ENCODE measurements around the gene RPS6KC1.
"Not testable (repeated sequence)": the region's sequence is repeated elsewhere in the genome, so short reads cannot be mapped to it uniquely, and the experiment has no call there.

Gene RPS6KC1

DNA sequence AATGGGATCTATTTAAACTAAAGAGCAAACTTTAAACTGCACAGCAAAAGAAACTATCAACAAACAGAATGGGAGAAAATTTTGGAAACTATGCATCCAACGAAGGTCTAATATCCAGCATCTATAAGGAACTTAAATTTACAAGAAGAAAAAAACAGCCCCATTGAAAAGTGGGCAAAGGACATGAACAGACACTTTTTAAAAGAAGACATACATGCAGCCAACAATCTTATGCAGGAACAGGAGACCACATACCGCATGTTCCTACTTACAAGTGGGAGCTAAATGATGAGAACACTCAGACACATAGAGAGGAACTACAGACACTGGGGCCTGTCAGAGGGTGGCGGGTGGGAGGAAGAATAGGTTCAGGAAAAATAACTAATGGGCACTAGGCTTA, 149.6 kb downstream of the RPS6KC1 start:
- H3K4me1 ChIP-seq (ENCODE audit: insufficient read depth, low read length, severe bottlenecking) = no peaks in the 10 kb centered on the region
- no peaks in the 10 kb centered on the region for H3F3A ChIP-seq (ENCODE audit: insufficient read depth, low read length)
- H3K79me2 ChIP-seq (ENCODE audit: insufficient read depth, low read length) = no peaks in the 10 kb centered on the region
- no peak overlapping the region for H3K4me2 ChIP-seq (ENCODE audit: low read length)
- H3K27ac ChIP-seq (ENCODE audit: low read depth, low read length, poor library complexity, severe bottlenecking) = no peak overlapping the region
- H3K27me3 ChIP-seq (ENCODE audit: insufficient read depth, low read length) = no peaks in the 10 kb centered on the region
- no peak overlapping the region for H2AFZ ChIP-seq (ENCODE audit: low read length)
- no peaks in the 10 kb centered on the region for H3K9me2 ChIP-seq (ENCODE audit: low read depth, low read length)
- H3K9ac ChIP-seq (ENCODE audit: low read length) = no peak overlapping the region
- H3K9me3 ChIP-seq (ENCODE audit: low read length) = no peaks in the 10 kb centered on the region
- H3K36me3 ChIP-seq (ENCODE audit: insufficient read depth, low read length) = 0 out of 2 replicates have a peak, but pooled peaks cover 6% of the 10 kb centered on the region
- no peaks in the 10 kb centered on the region for H4K20me1 ChIP-seq (ENCODE audit: insufficient read depth, low read length)
- TF ChIP-seq, protein P1, sequence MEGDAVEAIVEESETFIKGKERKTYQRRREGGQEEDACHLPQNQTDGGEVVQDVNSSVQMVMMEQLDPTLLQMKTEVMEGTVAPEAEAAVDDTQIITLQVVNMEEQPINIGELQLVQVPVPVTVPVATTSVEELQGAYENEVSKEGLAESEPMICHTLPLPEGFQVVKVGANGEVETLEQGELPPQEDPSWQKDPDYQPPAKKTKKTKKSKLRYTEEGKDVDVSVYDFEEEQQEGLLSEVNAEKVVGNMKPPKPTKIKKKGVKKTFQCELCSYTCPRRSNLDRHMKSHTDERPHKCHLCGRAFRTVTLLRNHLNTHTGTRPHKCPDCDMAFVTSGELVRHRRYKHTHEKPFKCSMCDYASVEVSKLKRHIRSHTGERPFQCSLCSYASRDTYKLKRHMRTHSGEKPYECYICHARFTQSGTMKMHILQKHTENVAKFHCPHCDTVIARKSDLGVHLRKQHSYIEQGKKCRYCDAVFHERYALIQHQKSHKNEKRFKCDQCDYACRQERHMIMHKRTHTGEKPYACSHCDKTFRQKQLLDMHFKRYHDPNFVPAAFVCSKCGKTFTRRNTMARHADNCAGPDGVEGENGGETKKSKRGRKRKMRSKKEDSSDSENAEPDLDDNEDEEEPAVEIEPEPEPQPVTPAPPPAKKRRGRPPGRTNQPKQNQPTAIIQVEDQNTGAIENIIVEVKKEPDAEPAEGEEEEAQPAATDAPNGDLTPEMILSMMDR (IDR thresholded peaks at IDR 0.05; ENCODE audit: low read length) = no peak
- no peak for TF ChIP-seq EZH2 (IDR thresholded peaks at IDR 0.05; ENCODE audit: borderline replicate concordance, low read length)
- no peak overlapping the region for H3K4me3 ChIP-seq (ENCODE audit: low read depth, low read length, poor library complexity, severe bottlenecking)

- TF ChIP-seq, protein P1 (IDR thresholded peaks at IDR 0.05; ENCODE audit: low read length) = no peak
- no peak for TF ChIP-seq EZH2 (IDR thresholded peaks at IDR 0.05; ENCODE audit: borderline replicate concordance, low read length)
- H2AFZ ChIP-seq (ENCODE audit: low read length) = no peak overlapping the region
- no peaks in the 10 kb centered on the region for H4K20me1 ChIP-seq (ENCODE audit: insufficient read depth, low read length)
- no peak overlapping the region for H3K4me3 ChIP-seq (ENCODE audit: low read depth, low read length, poor library complexity, severe bottlenecking)
- 0 out of 2 replicates have a peak, but pooled peaks cover 6% of the 10 kb centered on the region for H3K36me3 ChIP-seq (ENCODE audit: insufficient read depth, low read length)
- H3F3A ChIP-seq (ENCODE audit: insufficient read depth, low read length) = no peaks in the 10 kb centered on the region
- no peaks in the 10 kb centered on the region for H3K4me1 ChIP-seq (ENCODE audit: insufficient read depth, low read length, severe bottlenecking)
- H3K9me3 ChIP-seq (ENCODE audit: low read length) = no peaks in the 10 kb centered on the region
- H3K27me3 ChIP-seq (ENCODE audit: insufficient read depth, low read length) = no peaks in the 10 kb centered on the region
- H3K4me2 ChIP-seq (ENCODE audit: low read length) = no peak overlapping the region
- no peaks in the 10 kb centered on the region for H3K9me2 ChIP-seq (ENCODE audit: low read depth, low read length)
- no peak overlapping the region for H3K9ac ChIP-seq (ENCODE audit: low read length)
- no peak overlapping the region for H3K27ac ChIP-seq (ENCODE audit: low read depth, low read length, poor library complexity, severe bottlenecking)
- H3K79me2 ChIP-seq (ENCODE audit: insufficient read depth, low read length) = no peaks in the 10 kb centered on the region
These were observed 150.5 kb downstream of the RPS6KC1 start for GRCh38 chr1:213201380-213202155.

DNA sequence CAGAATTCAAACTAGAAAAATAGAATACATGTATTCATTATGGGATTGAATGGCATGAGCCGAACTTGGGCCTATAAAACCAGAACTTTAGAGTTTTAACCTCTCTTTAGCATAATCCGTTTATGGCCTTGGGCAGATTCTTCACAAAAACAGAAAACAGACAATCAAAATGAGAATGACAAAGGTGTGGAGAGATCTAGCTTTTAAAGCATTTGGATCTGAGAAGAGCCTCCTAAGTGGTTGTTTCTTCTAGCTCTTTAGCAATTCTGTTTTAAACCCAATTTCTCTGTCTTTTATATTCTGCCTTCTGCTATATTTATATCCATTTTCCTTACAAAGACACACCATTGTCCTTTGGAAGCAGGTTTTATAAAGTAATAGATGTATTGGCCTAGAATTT, 160.2 kb downstream of the RPS6KC1 start:
- Histone ChIP-seq H2AFZ (ENCODE audit: low read length) (no peak overlapping the region), H3K79me2 (ENCODE audit: insufficient read depth, low read length) (no peaks in the 10 kb centered on the region), H3K4me3 (ENCODE audit: low read depth, low read length, poor library complexity, severe bottlenecking) (no peak overlapping the region), H4K20me1 (ENCODE audit: insufficient read depth, low read length) (no peaks in the 10 kb centered on the region), H3K27ac (ENCODE audit: low read depth, low read length, poor library complexity, severe bottlenecking) (no peak overlapping the region), H3K9me2 (ENCODE audit: low read depth, low read length) (no peaks in the 10 kb centered on the region), H3K9me3 (ENCODE audit: low read length) (no peaks in the 10 kb centered on the region), H3F3A (ENCODE audit: insufficient read depth, low read length) (no peaks in the 10 kb centered on the region), H3K4me2 (ENCODE audit: low read length) (no peak overlapping the region), H3K4me1 (ENCODE audit: insufficient read depth, low read length, severe bottlenecking) (no peaks in the 10 kb centered on the region), H3K36me3 (ENCODE audit: insufficient read depth, low read length) (no peaks in the 10 kb centered on the region), H3K27me3 (ENCODE audit: insufficient read depth, low read length) (no peaks in the 10 kb centered on the region), H3K9ac (ENCODE audit: low read length) (no peak overlapping the region)
- TF ChIP-seq EZH2 (IDR thresholded peaks at IDR 0.05; ENCODE audit: borderline replicate concordance, low read length) = no peak
- TF ChIP-seq, protein P1 (IDR thresholded peaks at IDR 0.05; ENCODE audit: low read length) = no peak

- H3K4me1 ChIP-seq (ENCODE audit: insufficient read depth, low read length, severe bottlenecking); H3K9me3 ChIP-seq (ENCODE audit: low read length); H3K27me3 ChIP-seq (ENCODE audit: insufficient read depth, low read length); H2AFZ ChIP-seq (ENCODE audit: low read length); H3K9ac ChIP-seq (ENCODE audit: low read length); H3K4me2 ChIP-seq (ENCODE audit: low read length); H3K36me3 ChIP-seq (ENCODE audit: insufficient read depth, low read length); H4K20me1 ChIP-seq (ENCODE audit: insufficient read depth, low read length); H3F3A ChIP-seq (ENCODE audit: insufficient read depth, low read length); H3K4me3 ChIP-seq (ENCODE audit: low read depth, low read length, poor library complexity, severe bottlenecking); H3K9me2 ChIP-seq (ENCODE audit: low read depth, low read length); H3K27ac ChIP-seq (ENCODE audit: low read depth, low read length, poor library complexity, severe bottlenecking); H3K79me2 ChIP-seq (ENCODE audit: insufficient read depth, low read length): not testable (repeated sequence)
These were observed 168.0 kb downstream of the RPS6KC1 start for GRCh38 chr1:213219076-213219475.

Measured in OCI-LY1 (cell line).